Spleen (tissue), 7 donors: ENCODE data around the gene ASB13.

Experiments used
- POLR2A ChIP-seq, 3 donors: fragments of 450-650 bp; IDR thresholded peaks; one replicate each; pipeline ENCODE4 v1.5.1; 2017; ENCODE audit warnings: antibody characterized with exemption in 3 of 3, mild to moderate bottlenecking in 1 of 3
- TF ChIP-seq, protein P1 (sequence below), 11 experiments: fragments of 200-600 bp in 7 of 11; fragments of 450-650 bp in 4 of 11; sonication (generic) in 4 of 11; IDR thresholded peaks in 8 of 11; conservative IDR thresholded peaks in 3 of 11; 1 replicate in 7 of 11; 2 replicates in 4 of 11; pipeline versions ENCODE4 v1.4.0 to v1.8.0; 2016 to 2021; ENCODE audit warnings: antibody characterized with exemption in 11 of 11, inconsistent platforms in 4 of 11, mild to moderate bottlenecking in 1 of 11
- donor health status: DM: no; HTN: no; CAD: no; lungs with moderate emphysema.
- donor health status: DM: no; HTN: no; CAD: no.
- donor health status: DM: no; HTN: no; CAD: no.

DNA sequence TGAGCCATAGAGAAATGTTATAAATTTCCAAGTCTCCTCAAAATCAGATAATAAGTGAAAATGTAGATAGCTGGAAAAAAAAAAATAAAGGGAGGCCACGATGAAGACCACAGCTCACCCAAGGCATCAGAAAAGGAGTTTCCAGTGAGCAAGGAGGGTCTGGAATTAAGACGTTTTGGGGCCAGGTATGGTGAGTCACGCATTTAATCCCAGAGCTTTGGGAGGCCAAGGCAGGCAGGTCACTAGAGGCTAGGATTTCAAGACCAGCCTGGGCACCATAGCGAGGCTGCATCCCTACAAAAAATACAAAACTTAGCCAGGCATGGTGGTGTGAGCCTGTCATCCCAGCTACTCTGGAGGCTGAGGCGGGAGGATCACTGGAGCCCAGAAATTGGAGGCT, 65.5 kb downstream of the ASB13 start:
- TF ChIP-seq, protein P1, sequence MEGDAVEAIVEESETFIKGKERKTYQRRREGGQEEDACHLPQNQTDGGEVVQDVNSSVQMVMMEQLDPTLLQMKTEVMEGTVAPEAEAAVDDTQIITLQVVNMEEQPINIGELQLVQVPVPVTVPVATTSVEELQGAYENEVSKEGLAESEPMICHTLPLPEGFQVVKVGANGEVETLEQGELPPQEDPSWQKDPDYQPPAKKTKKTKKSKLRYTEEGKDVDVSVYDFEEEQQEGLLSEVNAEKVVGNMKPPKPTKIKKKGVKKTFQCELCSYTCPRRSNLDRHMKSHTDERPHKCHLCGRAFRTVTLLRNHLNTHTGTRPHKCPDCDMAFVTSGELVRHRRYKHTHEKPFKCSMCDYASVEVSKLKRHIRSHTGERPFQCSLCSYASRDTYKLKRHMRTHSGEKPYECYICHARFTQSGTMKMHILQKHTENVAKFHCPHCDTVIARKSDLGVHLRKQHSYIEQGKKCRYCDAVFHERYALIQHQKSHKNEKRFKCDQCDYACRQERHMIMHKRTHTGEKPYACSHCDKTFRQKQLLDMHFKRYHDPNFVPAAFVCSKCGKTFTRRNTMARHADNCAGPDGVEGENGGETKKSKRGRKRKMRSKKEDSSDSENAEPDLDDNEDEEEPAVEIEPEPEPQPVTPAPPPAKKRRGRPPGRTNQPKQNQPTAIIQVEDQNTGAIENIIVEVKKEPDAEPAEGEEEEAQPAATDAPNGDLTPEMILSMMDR (IDR thresholded peaks at IDR 0.05 in 8 of 11, conservative IDR thresholded peaks at IDR 0.05 in 3 of 11) = no peak
- TF ChIP-seq POLR2A (IDR thresholded peaks at IDR 0.05) = no peak
